Fibroblast of pulmonary artery (primary cell): ENCODE measurements around the gene FIBP.

Experiments used
- DNase-seq: peaks from one replicate; pipeline ENCODE4 v3.0.0-alpha.2; 2010; ENCODE audit warnings: low read depth
- H3K4me3 ChIP-seq: replicated peaks from 2 replicates; pipeline ENCODE4 v1.5.1; 2011; ENCODE audit warnings: low read depth, mild to moderate bottlenecking, control low read depth, low read length, moderate library complexity
- TF ChIP-seq, protein P1 (sequence below): IDR thresholded peaks from 2 replicates; pipeline ENCODE4 v1.5.1; 2011; ENCODE audit warnings: mild to moderate bottlenecking, control low read depth, low read length, inconsistent platforms; ENCODE audit errors: missing control alignments

FIBP gene

GRCh38 chr11:65903715-65904114, 15.4 kb upstream of the FIBP start:
- TF ChIP-seq, protein P1, sequence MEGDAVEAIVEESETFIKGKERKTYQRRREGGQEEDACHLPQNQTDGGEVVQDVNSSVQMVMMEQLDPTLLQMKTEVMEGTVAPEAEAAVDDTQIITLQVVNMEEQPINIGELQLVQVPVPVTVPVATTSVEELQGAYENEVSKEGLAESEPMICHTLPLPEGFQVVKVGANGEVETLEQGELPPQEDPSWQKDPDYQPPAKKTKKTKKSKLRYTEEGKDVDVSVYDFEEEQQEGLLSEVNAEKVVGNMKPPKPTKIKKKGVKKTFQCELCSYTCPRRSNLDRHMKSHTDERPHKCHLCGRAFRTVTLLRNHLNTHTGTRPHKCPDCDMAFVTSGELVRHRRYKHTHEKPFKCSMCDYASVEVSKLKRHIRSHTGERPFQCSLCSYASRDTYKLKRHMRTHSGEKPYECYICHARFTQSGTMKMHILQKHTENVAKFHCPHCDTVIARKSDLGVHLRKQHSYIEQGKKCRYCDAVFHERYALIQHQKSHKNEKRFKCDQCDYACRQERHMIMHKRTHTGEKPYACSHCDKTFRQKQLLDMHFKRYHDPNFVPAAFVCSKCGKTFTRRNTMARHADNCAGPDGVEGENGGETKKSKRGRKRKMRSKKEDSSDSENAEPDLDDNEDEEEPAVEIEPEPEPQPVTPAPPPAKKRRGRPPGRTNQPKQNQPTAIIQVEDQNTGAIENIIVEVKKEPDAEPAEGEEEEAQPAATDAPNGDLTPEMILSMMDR: no peak
- no peak overlapping the region for H3K4me3 ChIP-seq
- DNase-seq: no peak

DNA sequence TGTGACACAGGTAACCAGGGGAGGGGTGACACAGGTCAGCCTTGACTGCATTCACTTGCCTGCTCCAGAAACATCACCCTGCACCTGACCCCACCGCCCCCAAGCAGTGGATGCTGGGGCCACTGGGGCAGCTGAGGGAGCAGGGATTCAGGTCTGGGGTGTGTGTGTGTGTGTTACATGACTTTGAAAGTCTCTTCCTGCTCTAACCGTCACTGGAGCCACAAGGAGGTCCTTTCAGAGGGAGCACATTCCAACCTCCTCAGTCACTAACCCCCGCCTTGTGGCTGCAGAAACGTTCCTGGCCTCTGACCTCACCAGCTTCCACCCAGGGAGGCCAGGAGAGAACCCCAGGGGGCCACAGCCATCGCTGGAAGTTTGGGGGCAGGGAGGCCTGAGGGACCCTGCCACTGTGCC, 14.8 kb upstream of the FIBP start:
- TF ChIP-seq, protein P1: no peak
- DNase-seq: peak; percentile 62

GRCh38 chr11:65900899-65901180, 12.6 kb upstream of the FIBP start:
- H3K4me3 ChIP-seq: no peak overlapping the region
- TF ChIP-seq, protein P1: no peak

More for the DNA sequence above, 14.8 kb upstream of the FIBP start:
- H3K4me3 ChIP-seq: no peak overlapping the region

DNA sequence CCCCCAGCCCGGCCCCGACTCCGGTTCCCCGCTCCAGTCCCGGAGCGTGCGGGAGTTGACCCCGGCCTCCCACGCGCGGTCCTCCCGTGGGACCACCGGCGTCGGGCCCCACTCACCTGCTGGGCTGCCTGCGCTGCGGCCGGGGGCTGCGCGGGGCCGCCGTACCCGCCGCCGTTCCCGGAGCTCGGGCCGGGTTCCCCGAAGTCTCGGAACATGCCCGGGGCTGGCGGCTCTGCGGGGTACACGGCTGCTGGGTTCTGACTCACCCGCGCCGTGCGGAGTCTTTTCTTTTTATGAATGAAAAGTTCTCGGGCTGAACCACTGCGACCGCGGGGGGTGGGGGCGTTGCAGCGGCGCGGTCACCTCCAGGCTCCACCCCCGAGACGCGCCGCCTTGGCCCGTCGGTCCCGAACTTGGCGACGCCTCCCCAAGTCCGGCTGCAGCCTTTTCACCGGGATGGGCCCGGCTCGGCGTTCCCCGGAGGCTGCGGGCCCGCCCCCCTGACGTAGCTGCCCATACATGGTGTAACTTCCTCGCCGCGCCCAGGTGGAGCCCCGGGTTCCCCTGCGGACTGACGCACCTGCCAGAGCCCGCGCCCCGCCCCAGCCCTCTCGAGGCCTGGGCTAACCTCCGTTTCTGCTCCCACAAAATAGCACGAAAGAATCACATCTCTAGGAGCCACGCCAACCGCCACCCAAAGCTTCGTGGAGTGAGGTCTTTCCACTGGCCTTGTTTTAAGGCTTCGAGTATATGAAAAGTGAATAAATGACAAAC, 12.0 kb upstream of the FIBP start, which contains the start of gene FOSL1:
FOSL1 (minus strand) TSS at position 264 of the 774 bp plus-strand sequence; CDS start at position 215, 49 bp downstream.
- peak within 1 kb of the TSS; percentile 84 for H3K4me3 ChIP-seq
- DNase-seq: peak; percentile 95
- TF ChIP-seq, protein P1: no peak

More at GRCh38 chr11:65900899-65901180, 12.6 kb upstream of the FIBP start:
- DNase-seq: no peak

- H3K4me3 ChIP-seq: peak overlapping the region; percentile 84
- TF ChIP-seq, protein P1: no peak
- peak; percentile 65 for DNase-seq
Observed at GRCh38 chr11:65899356-65900124, 11.3 kb upstream of the FIBP start.

DNA sequence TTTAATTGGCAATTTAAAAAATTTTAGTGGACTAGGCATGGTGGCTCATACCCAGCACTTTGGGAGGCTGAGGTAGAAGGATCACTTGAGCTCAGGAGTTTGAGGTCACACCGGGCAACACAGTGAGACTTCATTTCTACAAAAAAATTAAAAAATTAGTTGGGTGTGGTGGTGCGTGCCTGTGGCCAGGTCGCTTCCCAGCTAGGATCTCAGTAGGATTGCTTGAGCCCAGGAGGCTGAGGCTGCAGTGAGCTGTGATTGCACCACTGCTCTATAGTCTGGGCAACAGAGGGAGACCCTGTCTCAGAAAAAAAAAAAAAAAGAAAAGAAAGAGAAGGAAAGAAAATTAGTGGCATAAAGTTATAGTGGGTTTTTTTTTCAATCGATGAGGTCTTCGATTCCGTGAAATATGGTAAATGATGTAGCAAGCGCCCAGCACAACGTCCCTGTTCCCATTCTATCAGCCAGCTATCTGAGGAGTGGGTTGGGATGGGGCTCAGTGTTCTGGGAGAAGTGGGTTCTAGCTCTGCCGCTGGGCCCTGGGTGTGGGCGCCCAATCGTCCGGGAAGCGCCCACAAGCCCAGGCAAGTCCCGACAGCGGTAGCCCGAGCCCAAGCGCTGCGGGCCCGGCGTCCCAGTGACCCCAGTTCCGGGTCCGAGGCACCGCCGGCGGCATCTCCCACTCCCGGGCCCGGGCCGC, 10.5 kb upstream of the FIBP start:
- peak overlapping the region; percentile 84 for H3K4me3 ChIP-seq
- DNase-seq: peak; percentile 31
- TF ChIP-seq, protein P1: no peak
